IMR-90 (cell line): ENCODE measurements around the gene IL17A. TPM values are rescaled to one million over a fixed set of nuclear protein-coding genes. Genes with fewer than 3 reads are reported as not detected.

ENCODE experiments used
- ATAC-seq: fragments of 200-7000 bp; cut with Tn5 transposase; 2 replicates; pipeline ENCODE4 v1.9.1; 2020; ENCODE audit warnings: low read depth, mild to moderate bottlenecking, moderate library complexity
- BruUV-seq: library from RNA; stranded (reverse); fragments of 400-500 nt; replicated peaks from 2 replicates; lab custom pipeline; 2021; lab: Mats Ljungman, UMichigan
- CTCF ChIA-PET: fragments of 300-600 bp; formaldehyde crosslinking; extraction: SDS; loops from one replicate; lab custom pipeline; 2021; ENCODE audit warnings: antibody characterized with exemption; lab: Yijun Ruan, JAX
- POLR2A ChIA-PET: fragments of 300-600 bp; sonication (Branson Sonifier 250); formaldehyde crosslinking; loops from one replicate; lab custom pipeline; 2022; ENCODE audit warnings: antibody characterized with exemption; ENCODE audit not compliant: unreplicated experiment; lab: Charles Lee
- DNase-seq: peaks from one replicate; pipeline ENCODE4 v3.0.0; 2013
- H2AFZ ChIP-seq: replicated peaks from 2 replicates; pipeline ENCODE3; 2013; ENCODE audit warnings: low read length, mild to moderate bottlenecking; ENCODE audit not compliant: poor library complexity
- H2AK5ac ChIP-seq: 2 replicates; pipeline ENCODE4 v1.6.1; 2013; ENCODE audit warnings: low read depth, low read length, inconsistent platforms
- H2AK9ac ChIP-seq: replicated peaks from 2 replicates; pipeline ENCODE3; 2013; ENCODE audit warnings: mild to moderate bottlenecking, low read depth, low read length, moderate library complexity; ENCODE audit not compliant: poor library complexity
- H2BK120ac ChIP-seq: 2 replicates; pipeline ENCODE4 v1.6.1; 2013; ENCODE audit warnings: low read depth, low read length, inconsistent platforms
- H2BK15ac ChIP-seq: 3 replicates; pipeline ENCODE4 v1.6.1; 2013; ENCODE audit warnings: low read depth, low read length, inconsistent platforms
- H2BK20ac ChIP-seq: 2 replicates; pipeline ENCODE4 v1.6.1; 2013; ENCODE audit warnings: low read depth, mild to moderate bottlenecking, inconsistent platforms, low read length, moderate library complexity
- H2BK5ac ChIP-seq: 2 replicates; pipeline ENCODE4 v1.6.1; 2013; ENCODE audit warnings: mild to moderate bottlenecking, low read depth, low read length, inconsistent platforms; ENCODE audit not compliant: poor library complexity, severe bottlenecking
- H3K14ac ChIP-seq: replicated peaks from 2 replicates; pipeline ENCODE4 v1.6.1; 2013; ENCODE audit warnings: low read depth, low read length, inconsistent platforms
- H3K18ac ChIP-seq: 2 replicates; pipeline ENCODE4 v1.6.1; 2013; ENCODE audit warnings: low read depth, low read length, control low read depth
- H3K23ac ChIP-seq: 2 replicates; pipeline ENCODE4 v1.6.1; 2013; ENCODE audit warnings: low read depth, low read length, inconsistent platforms
- H3K27ac ChIP-seq: 2 replicates; pipeline ENCODE4 v1.5.1; 2013; ENCODE audit warnings: mild to moderate bottlenecking, control low read depth, low read length; ENCODE audit not compliant: insufficient read depth
- H3K27me3 ChIP-seq: 2 replicates; pipeline ENCODE4 v1.6.1; 2013; ENCODE audit warnings: low read length; ENCODE audit not compliant: control insufficient read depth, insufficient read depth
- H3K36me3 ChIP-seq: 2 replicates; pipeline ENCODE4 v1.6.1; 2013; ENCODE audit warnings: low read length, mixed read lengths; ENCODE audit not compliant: control insufficient read depth, insufficient read depth
- H3K4ac ChIP-seq: 2 replicates; pipeline ENCODE4 v1.6.1; 2013; ENCODE audit warnings: low read depth, low read length, inconsistent platforms
- H3K4me1 ChIP-seq: 2 replicates; pipeline ENCODE4 v1.6.1; 2013; ENCODE audit warnings: low read length, mixed read lengths; ENCODE audit not compliant: control insufficient read depth, insufficient read depth
- H3K4me2 ChIP-seq: 2 replicates; pipeline ENCODE4 v1.6.1; 2013; ENCODE audit warnings: low read depth, mild to moderate bottlenecking, control low read depth, low read length, moderate library complexity
- H3K4me3 ChIP-seq: 2 replicates; pipeline ENCODE4 v1.5.1; 2013; ENCODE audit warnings: low read depth, mild to moderate bottlenecking, control low read depth, low read length, moderate library complexity; ENCODE audit not compliant: insufficient read depth
- H3K56ac ChIP-seq: 2 replicates; pipeline ENCODE4 v1.6.1; 2013; ENCODE audit warnings: low read length, inconsistent platforms; ENCODE audit not compliant: insufficient read depth; ENCODE audit errors: extremely low read depth
- H3K79me1 ChIP-seq, 2 experiments: 2 replicates each; pipeline ENCODE4 v1.6.1; 2013; ENCODE audit warnings: low read length in 2 of 2, inconsistent platforms in 1 of 2, low read depth in 1 of 2
- H3K9ac ChIP-seq: 2 replicates; pipeline ENCODE4 v1.6.1; 2013; ENCODE audit warnings: low read depth, low read length, control low read depth
- H3K9me1 ChIP-seq: 2 replicates; pipeline ENCODE4 v1.6.1; 2013; ENCODE audit warnings: low read length, inconsistent platforms; ENCODE audit not compliant: insufficient read depth
- H3K9me3 ChIP-seq: 2 replicates; pipeline ENCODE4 v1.6.1; 2013; ENCODE audit warnings: low read length; ENCODE audit not compliant: control insufficient read depth, insufficient read depth
- H4K20me1 ChIP-seq: 2 replicates; pipeline ENCODE4 v1.6.1; 2013; ENCODE audit warnings: low read length, inconsistent platforms; ENCODE audit not compliant: insufficient read depth
- H4K5ac ChIP-seq: 2 replicates; pipeline ENCODE4 v1.6.1; 2013; ENCODE audit warnings: mild to moderate bottlenecking, low read depth, low read length, control low read depth
- H4K8ac ChIP-seq, 2 experiments: 2 replicates each; pipeline ENCODE4 v1.6.1; 2013; ENCODE audit warnings: low read depth in 2 of 2, low read length in 2 of 2, control low read depth in 1 of 2, inconsistent platforms in 1 of 2
- H4K91ac ChIP-seq: 2 replicates; pipeline ENCODE4 v1.6.1; 2013; ENCODE audit warnings: low read depth, low read length, inconsistent platforms; ENCODE audit not compliant: insufficient read depth
- BHLHE40 ChIP-seq: fragments of 150-350 bp; IDR thresholded peaks from 2 replicates; pipeline ENCODE4 v1.6.1; 2016; ENCODE audit warnings: mild to moderate bottlenecking, low read depth, low read length
- CEBPB ChIP-seq: IDR thresholded peaks from 2 replicates; pipeline ENCODE4 v1.6.1; 2012; ENCODE audit warnings: low read depth, low read length, improper control_type of control experiment
- CHD1 ChIP-seq: IDR thresholded peaks from 2 replicates; pipeline ENCODE4 v1.6.1; 2012; ENCODE audit warnings: low read depth, low read length, improper control_type of control experiment
- FOS ChIP-seq: fragments of 150-350 bp; IDR thresholded peaks from 2 replicates; pipeline ENCODE4 v1.6.1; 2016; ENCODE audit warnings: low read depth, low read length
- MAFK ChIP-seq: IDR thresholded peaks from 2 replicates; pipeline ENCODE4 v1.6.1; 2012; ENCODE audit warnings: low read depth, low read length, improper control_type of control experiment
- MAZ ChIP-seq: IDR thresholded peaks from 2 replicates; pipeline ENCODE4 v1.6.1; 2012; ENCODE audit warnings: low read depth, mild to moderate bottlenecking, low read length, improper control_type of control experiment, moderate library complexity, borderline replicate concordance
- MXI1 ChIP-seq: IDR thresholded peaks from 2 replicates; pipeline ENCODE4 v1.6.1; 2012; ENCODE audit warnings: low read depth, mild to moderate bottlenecking, low read length, moderate library complexity, borderline replicate concordance
- NFE2L2 ChIP-seq: fragments of 150-350 bp; IDR thresholded peaks from 2 replicates; pipeline ENCODE4 v1.6.1; 2016; ENCODE audit warnings: low read depth, mild to moderate bottlenecking, low read length
- POLR2A ChIP-seq: IDR thresholded peaks from 2 replicates; pipeline ENCODE4 v1.6.1; 2012; ENCODE audit warnings: mild to moderate bottlenecking, low read depth, low read length
- RAD21 ChIP-seq: IDR thresholded peaks from 2 replicates; pipeline ENCODE4 v1.6.1; 2012; ENCODE audit warnings: low read length, improper control_type of control experiment
- RCOR1 ChIP-seq: IDR thresholded peaks from 2 replicates; pipeline ENCODE4 v1.6.1; 2012; ENCODE audit warnings: mild to moderate bottlenecking, low read length, improper control_type of control experiment; ENCODE audit not compliant: insufficient replicate concordance
- RFX5 ChIP-seq: IDR thresholded peaks from 2 replicates; pipeline ENCODE4 v1.8.0; 2012; ENCODE audit warnings: low read depth, mild to moderate bottlenecking, low read length, moderate library complexity
- SMC3 ChIP-seq: fragments of 150-350 bp; IDR thresholded peaks from 2 replicates; pipeline ENCODE4 v1.6.1; 2016; ENCODE audit warnings: low read depth, mild to moderate bottlenecking, antibody characterized with exemption, low read length, moderate library complexity
- USF2 ChIP-seq: fragments of 150-350 bp; IDR thresholded peaks from 2 replicates; pipeline ENCODE4 v1.6.1; 2017; ENCODE audit warnings: mild to moderate bottlenecking, antibody characterized with exemption, low read length, low read depth
- WGBS, 2 experiments: methylation state at CpG; one replicate each; pipeline versions ENCODE4 v1.1.5 to v1.1.7; 2013; ENCODE audit warnings: missing lambda C conversion rate in 2 of 2; ENCODE audit not compliant: insufficient read length in 1 of 2; ENCODE audit errors: extremely low coverage in 2 of 2; 5-methylcytosine and 5-hydroxymethylcytosine counted together
- dilution Hi-C: fragments of 300-500 bp; cut with HindIII; formaldehyde crosslinking; loops from one replicate; pipeline ENCODE4 v1.14.3; 2018; ENCODE audit warnings: low sequenced_read_pairs; ENCODE audit not compliant: unreplicated experiment
- in situ Hi-C: fragments of 300-500 bp; cut with MboI; formaldehyde crosslinking; loops from 3 replicates; pipeline ENCODE4 v1.14.3; 2019; ENCODE audit warnings: low sequenced_read_pairs, inconsistent platforms, mixed read lengths
- intact Hi-C: fragments of 100-400 bp; cut with micrococcal nuclease; formaldehyde crosslinking; loops from 2 replicates; pipeline ENCODE4 v1.10.0; 2022
- polyA plus RNA-seq, 3 experiments: library from polyadenylated mRNA; depleted of rRNA; stranded (reverse); fragments of >200 nt; gene quantifications; 2 replicates each; pipeline ENCODE4 v1.2.3, GENCODE V29; 2012; ENCODE audit warnings: low replicate concordance in 1 of 3
- total RNA-seq: library from RNA; depleted of rRNA; stranded (reverse); fragments of >200 nt; gene quantifications from 2 replicates; pipeline ENCODE4 v1.2.3, GENCODE V29; 2012
- TF ChIP-seq, protein P1 (sequence below): conservative IDR thresholded peaks from 2 replicates; pipeline ENCODE4 v1.5.1; 2012; ENCODE audit warnings: mild to moderate bottlenecking, low read depth, low read length, improper control_type of control experiment
- TF ChIP-seq, protein P2 (sequence below): fragments of 150-350 bp; IDR thresholded peaks from 2 replicates; pipeline ENCODE4 v1.6.1; 2016; ENCODE audit warnings: low read depth, mild to moderate bottlenecking, low read length, moderate library complexity, borderline replicate concordance

Gene IL17A
- total and polyA plus RNA-seq, 2 of the 4 experiments (the other 2 are of a cell fraction): not detected

- H3K79me1 ChIP-seq: no peaks in the 10 kb centered on the region
- no peak overlapping the region for H2AK5ac ChIP-seq
- peaks cover 8% of the 10 kb centered on the region; the same call in 1 of the 2 replicates for H3K27me3 ChIP-seq
- no peak overlapping the region for H2BK5ac ChIP-seq
- H3K23ac ChIP-seq: no peak overlapping the region
- H2BK15ac ChIP-seq: no peak overlapping the region
- BruUV-seq: no TSS peak
- no peak overlapping the region for H3K9ac ChIP-seq
- no peak overlapping the region for H3K18ac ChIP-seq
- dilution Hi-C loops (no loop called here), in situ Hi-C loops (no loop called here), intact Hi-C loops (no loop called here)
- no peaks in the 10 kb centered on the region for H3K36me3 ChIP-seq
- WGBS, 2 experiments: 70% methylated on average over 2 of the region's 8 CpGs; no CpG with 5 or more reads in 1 of the 2 experiments
- H4K5ac ChIP-seq: no peak overlapping the region
- no peak for DNase-seq
- H3K4me2 ChIP-seq: no peak overlapping the region
- POLR2A ChIA-PET: no interaction called here
- no peaks in the 10 kb centered on the region for H3K4me1 ChIP-seq
- no peak for ATAC-seq
- no peaks in the 10 kb centered on the region for H3K9me3 ChIP-seq
- no peak overlapping the region for H2AFZ ChIP-seq
- no peak overlapping the region for H4K91ac ChIP-seq
- no peak overlapping the region for H3K4ac ChIP-seq
- TF ChIP-seq BHLHE40 (no peak), RFX5 (no peak), FOS (no peak), MAFK (no peak), MXI1 (no peak), USF2 (no peak), RCOR1 (no peak), RAD21 (no peak), NFE2L2 (no peak), CHD1 (no peak), CEBPB (no peak), SMC3 (no peak), POLR2A (no peak), MAZ (no peak)
- TF ChIP-seq, protein P1, sequence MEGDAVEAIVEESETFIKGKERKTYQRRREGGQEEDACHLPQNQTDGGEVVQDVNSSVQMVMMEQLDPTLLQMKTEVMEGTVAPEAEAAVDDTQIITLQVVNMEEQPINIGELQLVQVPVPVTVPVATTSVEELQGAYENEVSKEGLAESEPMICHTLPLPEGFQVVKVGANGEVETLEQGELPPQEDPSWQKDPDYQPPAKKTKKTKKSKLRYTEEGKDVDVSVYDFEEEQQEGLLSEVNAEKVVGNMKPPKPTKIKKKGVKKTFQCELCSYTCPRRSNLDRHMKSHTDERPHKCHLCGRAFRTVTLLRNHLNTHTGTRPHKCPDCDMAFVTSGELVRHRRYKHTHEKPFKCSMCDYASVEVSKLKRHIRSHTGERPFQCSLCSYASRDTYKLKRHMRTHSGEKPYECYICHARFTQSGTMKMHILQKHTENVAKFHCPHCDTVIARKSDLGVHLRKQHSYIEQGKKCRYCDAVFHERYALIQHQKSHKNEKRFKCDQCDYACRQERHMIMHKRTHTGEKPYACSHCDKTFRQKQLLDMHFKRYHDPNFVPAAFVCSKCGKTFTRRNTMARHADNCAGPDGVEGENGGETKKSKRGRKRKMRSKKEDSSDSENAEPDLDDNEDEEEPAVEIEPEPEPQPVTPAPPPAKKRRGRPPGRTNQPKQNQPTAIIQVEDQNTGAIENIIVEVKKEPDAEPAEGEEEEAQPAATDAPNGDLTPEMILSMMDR: no peak
- TF ChIP-seq, protein P2, sequence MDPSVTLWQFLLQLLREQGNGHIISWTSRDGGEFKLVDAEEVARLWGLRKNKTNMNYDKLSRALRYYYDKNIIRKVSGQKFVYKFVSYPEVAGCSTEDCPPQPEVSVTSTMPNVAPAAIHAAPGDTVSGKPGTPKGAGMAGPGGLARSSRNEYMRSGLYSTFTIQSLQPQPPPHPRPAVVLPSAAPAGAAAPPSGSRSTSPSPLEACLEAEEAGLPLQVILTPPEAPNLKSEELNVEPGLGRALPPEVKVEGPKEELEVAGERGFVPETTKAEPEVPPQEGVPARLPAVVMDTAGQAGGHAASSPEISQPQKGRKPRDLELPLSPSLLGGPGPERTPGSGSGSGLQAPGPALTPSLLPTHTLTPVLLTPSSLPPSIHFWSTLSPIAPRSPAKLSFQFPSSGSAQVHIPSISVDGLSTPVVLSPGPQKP: no peak
- H2BK20ac ChIP-seq: no peak overlapping the region
- no peak overlapping the region for H2AK9ac ChIP-seq
- H3K4me3 ChIP-seq: no peak overlapping the region
- H3K9me1 ChIP-seq: no peaks in the 10 kb centered on the region
- CTCF ChIA-PET: interaction anchor here (0.6 kb wide), 1 partner anchor 37 kb away, joined by 3 read pairs; no protein-coding TSS in a partner anchor
- no peak overlapping the region for H4K8ac ChIP-seq
- H2BK120ac ChIP-seq: no peak overlapping the region
- H4K20me1 ChIP-seq: no peaks in the 10 kb centered on the region
- no peak overlapping the region for H3K27ac ChIP-seq
- no peak overlapping the region for H3K14ac ChIP-seq
- H3K56ac ChIP-seq: no peak overlapping the region
Observed at GRCh38 chr6:52231406-52232127, 45.4 kb downstream of the IL17A start.
